ENCODE results near the gene GRM3.

Gene GRM3

GRCh38 chr7:86657948-86658347, 14.2 kb downstream of the GRM3 start:
- DNase-seq (ENCODE audit: low read depth): no peak
- TF ChIP-seq POLR2A (IDR thresholded peaks at IDR 0.05; ENCODE audit: extremely low read depth, insufficient read length) (no peak), CTCF (IDR thresholded peaks at IDR 0.05; ENCODE audit: low read depth, low read length) (no peak), MYC (IDR thresholded peaks at IDR 0.05; ENCODE audit: low read depth, low read length) (no peak), MAX (IDR thresholded peaks at IDR 0.05; ENCODE audit: low read depth, low read length) (no peak)

DNA sequence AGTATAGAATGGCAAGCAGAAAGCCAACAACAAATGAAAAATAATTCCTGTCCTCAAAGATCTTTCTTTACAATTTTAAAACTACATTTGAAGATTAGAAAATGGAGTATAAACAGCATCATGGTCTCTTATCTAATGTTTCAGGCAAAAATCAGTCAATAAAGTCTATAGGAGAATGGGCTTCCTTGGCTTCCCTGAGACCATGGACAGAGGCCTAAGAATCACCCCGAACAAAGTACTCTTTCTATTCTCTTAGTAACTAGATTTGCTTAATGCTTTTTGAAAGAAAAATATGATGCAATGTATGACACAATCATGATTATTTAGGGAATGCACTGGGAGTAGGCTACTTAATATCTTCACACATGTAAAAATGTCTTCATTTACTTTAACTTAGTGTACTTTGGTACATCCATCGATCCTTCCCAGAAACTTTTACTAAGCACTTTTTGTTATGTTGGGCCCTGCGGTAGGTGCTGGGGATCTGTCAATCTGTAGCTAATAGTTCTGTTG, 17.3 kb downstream of the GRM3 start:
- DNase-seq (ENCODE audit: low read depth): no peak
- no peak overlapping the region for H3K4me3 ChIP-seq (ENCODE audit: low read depth, low read length)
- TF ChIP-seq CTCF (IDR thresholded peaks at IDR 0.05; ENCODE audit: low read depth, low read length): no peak
- no peak for TF ChIP-seq MYC (IDR thresholded peaks at IDR 0.05; ENCODE audit: low read depth, low read length)
- no peak for TF ChIP-seq MAX (IDR thresholded peaks at IDR 0.05; ENCODE audit: low read depth, low read length)
- TF ChIP-seq POLR2A (IDR thresholded peaks at IDR 0.05; ENCODE audit: extremely low read depth, insufficient read length): no peak

More at GRCh38 chr7:86657948-86658347, 14.2 kb downstream of the GRM3 start:
- no peak overlapping the region for H3K4me3 ChIP-seq (ENCODE audit: low read depth, low read length)

DNA sequence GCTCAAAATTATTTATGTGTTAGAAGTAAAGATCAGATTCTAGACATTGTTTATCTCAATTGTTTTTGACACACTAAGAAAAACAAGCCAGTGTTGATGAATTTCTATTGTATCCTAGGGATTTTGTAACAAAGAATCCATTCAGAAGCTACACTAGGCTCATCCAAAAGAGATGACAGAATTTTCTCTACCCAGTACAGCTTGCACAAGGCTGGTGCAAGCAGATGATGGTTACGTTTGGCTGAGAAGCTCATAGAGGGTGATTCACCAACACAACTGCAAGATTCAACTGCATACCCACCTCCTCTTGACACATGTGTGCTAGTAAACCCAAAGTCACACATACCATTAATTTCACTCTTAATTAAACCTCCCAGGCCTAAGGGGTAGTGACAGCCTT, 20.8 kb downstream of the GRM3 start:
- TF ChIP-seq MYC (IDR thresholded peaks at IDR 0.05; ENCODE audit: low read depth, low read length): no peak
- TF ChIP-seq MAX (IDR thresholded peaks at IDR 0.05; ENCODE audit: low read depth, low read length): no peak
- TF ChIP-seq CTCF (IDR thresholded peaks at IDR 0.05; ENCODE audit: low read depth, low read length): no peak
- no peak for TF ChIP-seq POLR2A (IDR thresholded peaks at IDR 0.05; ENCODE audit: extremely low read depth, insufficient read length)
- DNase-seq (ENCODE audit: low read depth): no peak
- no peak overlapping the region for H3K4me3 ChIP-seq (ENCODE audit: low read depth, low read length)

DNA sequence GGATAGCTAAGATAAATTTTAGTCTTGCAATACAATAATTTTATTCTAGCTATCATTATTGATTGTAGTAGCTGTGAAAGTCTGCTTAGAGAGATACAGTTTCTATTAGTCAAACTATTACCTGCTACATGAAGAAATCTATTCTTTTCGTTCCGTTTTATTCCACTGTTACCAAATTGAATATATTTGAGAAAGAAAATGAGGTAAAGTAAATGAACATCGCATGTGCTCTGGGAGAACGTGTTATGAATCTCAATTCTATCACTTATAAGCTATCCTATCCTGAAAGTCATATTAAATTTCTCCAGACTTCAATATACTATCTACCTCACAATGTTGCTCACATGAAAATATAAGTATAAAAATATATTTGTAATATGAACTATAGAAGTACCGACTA, 21.3 kb downstream of the GRM3 start:
- no peak overlapping the region for H3K4me3 ChIP-seq (ENCODE audit: low read depth, low read length)
- TF ChIP-seq CTCF (IDR thresholded peaks at IDR 0.05; ENCODE audit: low read depth, low read length) (no peak), MAX (IDR thresholded peaks at IDR 0.05; ENCODE audit: low read depth, low read length) (no peak), MYC (IDR thresholded peaks at IDR 0.05; ENCODE audit: low read depth, low read length) (no peak), POLR2A (IDR thresholded peaks at IDR 0.05; ENCODE audit: extremely low read depth, insufficient read length) (no peak)
- no peak for DNase-seq (ENCODE audit: low read depth)

DNA sequence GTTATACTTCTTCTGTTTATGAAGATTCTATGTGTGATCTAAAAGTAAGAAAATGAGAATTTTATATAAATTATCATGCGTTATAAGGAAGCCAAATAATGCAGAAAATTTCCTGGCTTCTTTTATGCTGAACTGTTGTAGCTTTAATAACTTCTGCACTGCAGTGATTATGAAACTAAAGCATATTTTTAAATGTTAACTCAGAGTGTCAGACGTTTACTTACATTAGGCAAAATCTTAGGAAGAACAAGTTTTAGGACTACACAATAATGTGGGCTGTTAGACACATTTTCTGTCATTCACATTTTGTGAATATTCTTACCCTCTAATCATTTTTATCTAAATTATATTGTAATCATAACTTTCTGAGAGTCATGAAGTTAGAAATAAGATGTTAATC, 22.0 kb downstream of the GRM3 start:
- DNase-seq (ENCODE audit: low read depth): no peak
- TF ChIP-seq MYC (IDR thresholded peaks at IDR 0.05; ENCODE audit: low read depth, low read length): no peak
- TF ChIP-seq CTCF (IDR thresholded peaks at IDR 0.05; ENCODE audit: low read depth, low read length): no peak
- no peak for TF ChIP-seq POLR2A (IDR thresholded peaks at IDR 0.05; ENCODE audit: extremely low read depth, insufficient read length)
- no peak for TF ChIP-seq MAX (IDR thresholded peaks at IDR 0.05; ENCODE audit: low read depth, low read length)
- no peak overlapping the region for H3K4me3 ChIP-seq (ENCODE audit: low read depth, low read length)
